ENCODE measurements around the gene BCL2. TPM values are rescaled to one million over a fixed set of nuclear protein-coding genes. Genes with fewer than 3 reads are reported as not detected.

Gene BCL2
- total RNA-seq, 1 donor from 2014 or later: 4.9 TPM

GRCh38 chr18:63145851-63146555 is 173.6 kb downstream of the BCL2 start:
- Histone ChIP-seq H3K9ac (no peak overlapping the region), H2AFZ (replicated peaks) (peak overlapping the region; percentile 50)

GRCh38 chr18:63145166-63145850 is 174.3 kb downstream of the BCL2 start:
- H3K4me1 Mint-ChIP-seq: peaks cover 38% of the 10 kb centered on the region
- TF ChIP-seq EZH2phosphoT487 (IDR thresholded peaks at IDR 0.05) (no peak), EZH2 (IDR thresholded peaks at IDR 0.05) (no peak)
- TF ChIP-seq, protein P1, sequence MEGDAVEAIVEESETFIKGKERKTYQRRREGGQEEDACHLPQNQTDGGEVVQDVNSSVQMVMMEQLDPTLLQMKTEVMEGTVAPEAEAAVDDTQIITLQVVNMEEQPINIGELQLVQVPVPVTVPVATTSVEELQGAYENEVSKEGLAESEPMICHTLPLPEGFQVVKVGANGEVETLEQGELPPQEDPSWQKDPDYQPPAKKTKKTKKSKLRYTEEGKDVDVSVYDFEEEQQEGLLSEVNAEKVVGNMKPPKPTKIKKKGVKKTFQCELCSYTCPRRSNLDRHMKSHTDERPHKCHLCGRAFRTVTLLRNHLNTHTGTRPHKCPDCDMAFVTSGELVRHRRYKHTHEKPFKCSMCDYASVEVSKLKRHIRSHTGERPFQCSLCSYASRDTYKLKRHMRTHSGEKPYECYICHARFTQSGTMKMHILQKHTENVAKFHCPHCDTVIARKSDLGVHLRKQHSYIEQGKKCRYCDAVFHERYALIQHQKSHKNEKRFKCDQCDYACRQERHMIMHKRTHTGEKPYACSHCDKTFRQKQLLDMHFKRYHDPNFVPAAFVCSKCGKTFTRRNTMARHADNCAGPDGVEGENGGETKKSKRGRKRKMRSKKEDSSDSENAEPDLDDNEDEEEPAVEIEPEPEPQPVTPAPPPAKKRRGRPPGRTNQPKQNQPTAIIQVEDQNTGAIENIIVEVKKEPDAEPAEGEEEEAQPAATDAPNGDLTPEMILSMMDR (IDR thresholded peaks at IDR 0.05): no peak

More at GRCh38 chr18:63145851-63146555, 173.6 kb downstream of the BCL2 start:
- Histone ChIP-seq H3K27ac (no peak overlapping the region), H3K9me3 (ENCODE audit: low read depth) (no peaks in the 10 kb centered on the region), H3K4me3 (no peak overlapping the region), H3K4me2 (no peak overlapping the region), H3K27me3 (no peaks in the 10 kb centered on the region), H3K36me3 (no peaks in the 10 kb centered on the region), H3F3A (ENCODE audit: low read depth) (no peaks in the 10 kb centered on the region), H3K79me2 (ENCODE audit: low read depth) (no peaks in the 10 kb centered on the region), H4K20me1 (ENCODE audit: low read depth) (no peaks in the 10 kb centered on the region), H3K4me1 (no peaks in the 10 kb centered on the region)
- no peaks in the 10 kb centered on the region for H3K9me3 Mint-ChIP-seq
- DNase-seq (ENCODE audit: low spot score): no peak
- H3K27me3 Mint-ChIP-seq (ENCODE audit: insufficient read depth, low read depth): peaks cover 3% of the 10 kb centered on the region
- H3K27ac Mint-ChIP-seq: peak overlapping the region; percentile 48
- H3K4me3 Mint-ChIP-seq: no peak overlapping the region
- TF ChIP-seq, protein P1 (IDR thresholded peaks at IDR 0.05): no peak
- no peak for TF ChIP-seq EZH2phosphoT487 (IDR thresholded peaks at IDR 0.05)
- TF ChIP-seq EZH2 (IDR thresholded peaks at IDR 0.05): no peak
- no peaks in the 10 kb centered on the region for H3K36me3 Mint-ChIP-seq
- H3K4me1 Mint-ChIP-seq: peaks cover 36% of the 10 kb centered on the region

GRCh38 chr18:63144748-63145147 is 174.8 kb downstream of the BCL2 start:
- no peaks in the 10 kb centered on the region for H3F3A ChIP-seq (ENCODE audit: low read depth)

More at GRCh38 chr18:63145166-63145850, 174.3 kb downstream of the BCL2 start:
- Histone ChIP-seq H3K36me3 (no peaks in the 10 kb centered on the region), H3K4me1 (no peaks in the 10 kb centered on the region), H4K20me1 (ENCODE audit: low read depth) (no peaks in the 10 kb centered on the region), H2AFZ (replicated peaks) (no peak overlapping the region), H3K79me2 (ENCODE audit: low read depth) (no peaks in the 10 kb centered on the region), H3K27ac (no peak overlapping the region), H3F3A (ENCODE audit: low read depth) (no peaks in the 10 kb centered on the region), H3K4me2 (no peak overlapping the region), H3K9ac (no peak overlapping the region), H3K27me3 (no peaks in the 10 kb centered on the region), H3K4me3 (no peak overlapping the region), H3K9me3 (ENCODE audit: low read depth) (no peaks in the 10 kb centered on the region)
- peaks cover 3% of the 10 kb centered on the region for H3K36me3 Mint-ChIP-seq
- DNase-seq (ENCODE audit: low spot score): no peak
- peaks cover 2% of the 10 kb centered on the region for H3K9me3 Mint-ChIP-seq
- no peak overlapping the region for H3K27ac Mint-ChIP-seq
- peaks cover 3% of the 10 kb centered on the region for H3K27me3 Mint-ChIP-seq (ENCODE audit: insufficient read depth, low read depth)
- no peak overlapping the region for H3K4me3 Mint-ChIP-seq

More at GRCh38 chr18:63144748-63145147, 174.8 kb downstream of the BCL2 start:
- no peaks in the 10 kb centered on the region for H3K4me1 ChIP-seq
- no peak overlapping the region for H3K4me3 ChIP-seq
- no peaks in the 10 kb centered on the region for H3K36me3 ChIP-seq
- Mint-ChIP-seq H3K9me3 (peaks cover 3% of the 10 kb centered on the region), H3K4me1 (peaks cover 38% of the 10 kb centered on the region), H3K27me3 (ENCODE audit: insufficient read depth, low read depth) (peaks cover 3% of the 10 kb centered on the region), H3K27ac (peak overlapping the region; percentile 9), H3K36me3 (peaks cover 3% of the 10 kb centered on the region), H3K4me3 (no peak overlapping the region)
- no peak for TF ChIP-seq EZH2 (IDR thresholded peaks at IDR 0.05)
- TF ChIP-seq, protein P1 (IDR thresholded peaks at IDR 0.05): no peak
- TF ChIP-seq EZH2phosphoT487 (IDR thresholded peaks at IDR 0.05): no peak
- no peak overlapping the region for H3K27ac ChIP-seq
- no peaks in the 10 kb centered on the region for H4K20me1 ChIP-seq (ENCODE audit: low read depth)
- no peaks in the 10 kb centered on the region for H3K79me2 ChIP-seq (ENCODE audit: low read depth)
- H3K27me3 ChIP-seq: no peaks in the 10 kb centered on the region
- H3K4me2 ChIP-seq: no peak overlapping the region
- H3K9ac ChIP-seq: no peak overlapping the region
- no peaks in the 10 kb centered on the region for H3K9me3 ChIP-seq (ENCODE audit: low read depth)
- no peak for DNase-seq (ENCODE audit: low spot score)
- H2AFZ ChIP-seq (replicated peaks): no peak overlapping the region
